Testis (tissue), 3 donors: ENCODE data around the gene SAV1. TPM values are rescaled to one million over a fixed set of nuclear protein-coding genes. Genes with fewer than 3 reads are reported as not detected.

Experiments used
- DNase-seq: peaks from one replicate; pipeline ENCODE4 v3.0.0-alpha.2; 2019
- H3K27ac ChIP-seq, 2 donors: fragments of 200-600 bp; sonication (generic); one replicate each; pipeline ENCODE4 v1.5.1; 2019
- H3K27me3 ChIP-seq: fragments of 200-600 bp; sonication (generic); one replicate; pipeline ENCODE4 v1.5.1; 2019
- H3K36me3 ChIP-seq: fragments of 200-600 bp; sonication (generic); one replicate; pipeline ENCODE4 v1.5.1; 2017; ENCODE audit warnings: low read depth; ENCODE audit errors: missing control alignments
- H3K4me1 ChIP-seq: fragments of 200-600 bp; sonication (generic); one replicate; pipeline ENCODE4 v1.5.1; 2019
- H3K4me3 ChIP-seq, 2 donors: fragments of 200-600 bp; sonication (generic); one replicate each; pipeline ENCODE4 v1.5.1; 2017 to 2019
- H3K9me3 ChIP-seq: fragments of 200-600 bp; sonication (generic); one replicate; pipeline ENCODE4 v1.5.1; 2017
- CTCF ChIP-seq, 3 experiments: fragments of 450-650 bp in 2 of 3; fragments of 200-600 bp in 1 of 3; sonication (generic) in 1 of 3; IDR thresholded peaks; one replicate each; pipeline ENCODE4 v1.5.1; 2016 to 2019; ENCODE audit warnings: antibody characterized with exemption in 3 of 3, mild to moderate bottlenecking in 2 of 3, moderate library complexity in 1 of 3
- POLR2A ChIP-seq: fragments of 450-650 bp; IDR thresholded peaks from one replicate; pipeline ENCODE4 v1.6.1; 2017; ENCODE audit warnings: antibody characterized with exemption, mild to moderate bottlenecking, moderate library complexity
- WGBS, 2 donors: methylation state at CpG; one replicate each; pipeline ENCODE4 v1.1.5; 2018; 5-methylcytosine and 5-hydroxymethylcytosine counted together
- intact Hi-C: fragments of 100-400 bp; cut with DNase I; formaldehyde crosslinking; loops from one replicate; pipeline ENCODE4 v1.15.1; 2023; ENCODE audit warnings: low total_unique reads
- polyA plus RNA-seq: library from polyadenylated mRNA; stranded (reverse); fragments of 350-450 nt; fragmentation: Illumina TruSeq; extraction: RNeasy Lipid Tissue Mini Kit (QIAGEN cat#74804); gene quantifications from one replicate; pipeline ENCODE4 v1.2.3, GENCODE V29; 2014; ENCODE audit warnings: low read depth, low replicate concordance; ENCODE audit not compliant: insufficient read depth
- total RNA-seq, 2 donors: library from RNA; depleted of rRNA; stranded (reverse); fragments of >200 nt; gene quantifications; one replicate each; pipeline ENCODE4 v1.2.3, GENCODE V29; 2016

The SAV1 gene
- total and polyA plus RNA-seq, 3 donors from 2014 or later, result 40.4 to 53.5 (median 40.9) TPM

- intact Hi-C loops, result no loop called here
- H3K27me3 ChIP-seq, result no peaks in the 10 kb centered on the region
- TF ChIP-seq POLR2A (no peak), CTCF (IDR thresholded peaks at IDR 0.05) (no peak)
- H3K9me3 ChIP-seq, result no peaks in the 10 kb centered on the region
- H3K4me3 ChIP-seq, result no peak overlapping the region
- peak overlapping the region; percentile 8 to 98 for H3K27ac ChIP-seq
- H3K36me3 ChIP-seq, result no peaks in the 10 kb centered on the region
- no peak for DNase-seq
- peaks cover 8% of the 10 kb centered on the region for H3K4me1 ChIP-seq
- 66 to 68% methylated on average over 6 of the region's 6 CpGs for WGBS, 2 donors
These were observed 2.8 kb upstream of the SAV1 start for GRCh38 chr14:50670866-50671256.

DNA sequence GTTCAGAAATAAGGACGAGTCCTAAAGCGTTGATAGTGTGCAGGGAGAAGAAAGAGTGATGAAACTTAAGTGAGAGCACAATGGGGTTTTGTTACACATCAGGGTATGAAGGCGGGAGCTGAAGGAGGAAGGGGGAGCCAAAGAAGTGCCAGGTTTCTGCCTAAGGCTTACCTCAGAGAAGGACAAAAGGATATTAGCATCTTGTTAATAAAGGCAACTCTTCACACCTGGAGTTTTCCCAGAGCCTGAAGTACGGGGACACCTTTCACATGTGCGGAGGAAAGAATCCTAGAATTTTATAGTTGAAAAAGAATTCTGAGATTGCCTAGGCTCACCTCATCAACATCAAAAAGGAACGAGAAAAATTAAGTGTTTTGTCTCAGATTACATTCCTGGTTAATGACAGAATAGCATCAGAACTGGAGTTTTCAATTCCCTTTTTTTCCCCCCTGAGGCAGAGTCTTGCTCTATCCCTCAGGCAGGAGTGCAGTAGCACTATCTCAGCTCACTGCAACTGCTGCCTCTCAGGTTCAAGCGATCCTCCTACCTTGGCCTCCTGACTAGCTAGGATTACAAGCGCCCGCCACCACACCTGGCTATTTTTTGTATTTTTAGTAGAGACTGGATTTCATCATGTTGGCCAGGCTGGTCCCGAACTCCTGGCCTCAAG is 2.2 kb upstream of the SAV1 start:
- 66 to 74% methylated on average over 10 of the region's 10 CpGs for WGBS, 2 donors
- Histone ChIP-seq H3K4me1 (peaks cover 10% of the 10 kb centered on the region), H3K27ac (peak overlapping the region; percentile 8 to 98), H3K9me3 (no peaks in the 10 kb centered on the region), H3K4me3 (no peak overlapping the region), H3K27me3 (no peaks in the 10 kb centered on the region), H3K36me3 (no peaks in the 10 kb centered on the region)
- intact Hi-C loops, result no loop called here
- DNase-seq, result no peak
- TF ChIP-seq CTCF (IDR thresholded peaks at IDR 0.05), result no peak
- no peak for TF ChIP-seq POLR2A

DNA sequence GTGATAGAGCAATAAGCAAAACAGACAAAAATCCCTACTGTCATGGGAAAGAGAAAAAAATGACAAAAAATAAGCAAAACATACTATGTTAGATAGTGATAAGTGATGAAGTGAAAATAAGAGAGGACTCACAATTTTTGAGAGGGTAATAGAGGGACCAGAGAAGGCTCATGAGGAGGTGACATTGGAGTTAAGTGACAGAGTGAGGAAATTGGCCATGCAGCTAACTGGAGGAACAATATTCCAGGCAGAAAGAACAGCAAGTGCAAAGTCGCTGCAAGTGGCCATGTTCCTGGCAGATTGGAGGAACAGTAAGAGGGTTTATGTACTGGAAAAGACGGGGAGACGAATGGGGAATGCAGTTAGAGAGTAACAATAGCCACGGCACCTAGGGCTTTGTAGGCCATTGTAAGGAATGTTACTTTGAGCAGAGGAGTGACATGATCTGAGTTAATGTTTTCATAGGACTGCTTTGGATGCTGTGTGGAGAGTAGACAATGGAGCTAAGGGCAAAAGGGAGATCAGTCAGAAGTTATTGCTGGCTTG is 1.4 kb upstream of the SAV1 start:
- H3K36me3 ChIP-seq, result no peaks in the 10 kb centered on the region
- H3K4me1 ChIP-seq, result peaks cover 13% of the 10 kb centered on the region
- H3K27me3 ChIP-seq, result no peaks in the 10 kb centered on the region
- H3K4me3 ChIP-seq, result no peak overlapping the region
- 35 to 55% methylated on average over 4 of the region's 4 CpGs for WGBS, 2 donors
- TF ChIP-seq CTCF (IDR thresholded peaks at IDR 0.05), result no peak
- TF ChIP-seq POLR2A, result no peak
- no peaks in the 10 kb centered on the region for H3K9me3 ChIP-seq
- no peak for DNase-seq
- intact Hi-C loops, result no loop called here
- H3K27ac ChIP-seq, result peak overlapping the region; percentile 8 to 98

GRCh38 chr14:50668826-50669143 is 679 bp upstream of the SAV1 start:
- WGBS, 2 donors, result 7 to 15% methylated on average over 6 of the region's 6 CpGs
- intact Hi-C loops, result no loop called here

More at GRCh38 chr14:50668826-50669143, 679 bp upstream of the SAV1 start:
- Histone ChIP-seq H3K27ac (peak overlapping the region; percentile 95 to 98), H3K27me3 (no peaks in the 10 kb centered on the region), H3K36me3 (no peaks in the 10 kb centered on the region), H3K4me1 (peaks cover 13% of the 10 kb centered on the region), H3K9me3 (no peaks in the 10 kb centered on the region), H3K4me3 (peak overlapping the region; percentile 79 to 93)
- TF ChIP-seq POLR2A, result no peak
- no peak for TF ChIP-seq CTCF (IDR thresholded peaks at IDR 0.05)
- DNase-seq, result no peak
